ENCODE results near the gene TMTC2. TPM values are rescaled to one million over a fixed set of nuclear protein-coding genes. Genes with fewer than 3 reads are reported as not detected.

The TMTC2 gene
- total and polyA plus RNA-seq, 2 donors (not counting 3 experiments of a cell fraction or from before 2014, with no cell fraction given), result 4.1 to 7.8 TPM

- Histone ChIP-seq H3K9me1 (replicated peaks; ENCODE audit: control insufficient read depth, extremely low read depth, insufficient read depth, low read length) (no peaks in the 10 kb centered on the region), H3K79me2 (ENCODE audit: control insufficient read depth, insufficient read depth, low read length) (no peaks in the 10 kb centered on the region), H4K20me1 (replicated peaks; ENCODE audit: control insufficient read depth, extremely low read depth, insufficient read depth, low read length) (no peaks in the 10 kb centered on the region), H3K4me1 (ENCODE audit: control insufficient read depth, extremely low read depth, insufficient read depth, low read length) (no peaks in the 10 kb centered on the region), H3K4me2 (ENCODE audit: insufficient read depth, low read length) (no peak overlapping the region), H3K9ac (replicated peaks; ENCODE audit: extremely low read depth, insufficient read depth, low read length) (no peak overlapping the region), H3K27ac (ENCODE audit: insufficient read depth, low read depth, low read length) (no peak overlapping the region), H2AFZ (ENCODE audit: low read depth, low read length) (no peak overlapping the region), H3K36me3 (ENCODE audit: control insufficient read depth in 2 of 2, extremely low read depth in 1 of 2, insufficient read depth in 2 of 2, low read length in 2 of 2) (no peaks in the 10 kb centered on the region), H3K4me3 (replicated peaks in 1 of 3; ENCODE audit: insufficient read depth in 1 of 3, low read depth in 1 of 3, low read length in 3 of 3) (no peak overlapping the region), H3K9me3 (replicated peaks; ENCODE audit: control insufficient read depth, insufficient read depth, low read length) (no peaks in the 10 kb centered on the region), H3K27me3 (ENCODE audit: control insufficient read depth in 2 of 2, insufficient read depth in 2 of 2, low read length in 2 of 2) (no peaks in the 10 kb centered on the region)
- dilution Hi-C loops (cut with MboI; ENCODE audit: extremely low pct_ligation_motif_present, low sequenced_read_pairs) (no loop called here), intact Hi-C loops (cut with micrococcal nuclease) (loop anchor here (5.0 to 10.0 kb wide), 2 partner anchors 1394 to 1842 kb away; no protein-coding TSS in a partner anchor)
- FAIRE-seq (no peak), DNase-seq (ENCODE audit: low read depth, low spot score) (no peak)
- no TSS peak for BruUV-seq (replicated peaks)
- POLR2A ChIA-PET, result no interaction called here
- TF ChIP-seq CTCF (IDR thresholded peaks at IDR 0.05; ENCODE audit: extremely low read depth in 1 of 2, insufficient read depth in 1 of 2, low read depth in 1 of 2, low read length in 2 of 2), result no peak
- TF ChIP-seq EZH2 (IDR thresholded peaks at IDR 0.05; ENCODE audit: borderline replicate concordance, low read depth, low read length, severe bottlenecking), result no peak
- no peak for TF ChIP-seq MAX (IDR thresholded peaks at IDR 0.05; ENCODE audit: insufficient read depth, insufficient read length)
- no peak for TF ChIP-seq JUN (IDR thresholded peaks at IDR 0.05; ENCODE audit: borderline replicate concordance, insufficient read depth, insufficient read length, low read depth)
- no peak for TF ChIP-seq POLR2A (IDR thresholded peaks at IDR 0.05; ENCODE audit: low read depth, low read length)
- TF ChIP-seq FOS (IDR thresholded peaks at IDR 0.05; ENCODE audit: borderline replicate concordance, insufficient read depth, low read length), result no peak
- TF ChIP-seq GATA2 (IDR thresholded peaks at IDR 0.05; ENCODE audit: insufficient read depth, insufficient read length, low read depth, low read length), result no peak
- TF ChIP-seq POLR2AphosphoS5 (IDR thresholded peaks at IDR 0.05; ENCODE audit: insufficient read depth, low read depth, low read length), result no peak
- CTCF ChIA-PET, result no interaction called here
These were observed 316.3 kb downstream of the TMTC2 start for GRCh38 chr12:83003026-83003425.
